A673 (cell line): ENCODE measurements around the gene SRCIN1. TPM values are rescaled to one million over a fixed set of nuclear protein-coding genes. Genes with fewer than 3 reads are reported as not detected.
"Not testable (repeated sequence)": the region's sequence is repeated elsewhere in the genome, so short reads cannot be mapped to it uniquely, and the experiment has no call there.

Experiments
- BruUV-seq: library from RNA; stranded (reverse); fragments of 400-500 nt; replicated peaks from 2 replicates; lab custom pipeline; 2021; lab: Mats Ljungman, UMichigan
- CTCF ChIA-PET: fragments of 300-600 bp; sonication (Branson Sonifier 250); formaldehyde crosslinking; loops from one replicate; lab custom pipeline; 2022; ENCODE audit warnings: antibody characterized with exemption; lab: Charles Lee
- POLR2A ChIA-PET: fragments of 300-600 bp; sonication (Branson Sonifier 250); formaldehyde crosslinking; loops from one replicate; lab custom pipeline; 2022; ENCODE audit warnings: antibody characterized with exemption; ENCODE audit not compliant: low non-redundant PET; lab: Charles Lee
- DNase-seq: peaks from one replicate; pipeline ENCODE4 v3.0.0-alpha.2; 2015; ENCODE audit warnings: low spot score
- H3K27ac ChIP-seq: fragments of 200-600 bp; sonication (generic); 2 replicates; pipeline ENCODE4 v1.5.1; 2016; ENCODE audit warnings: mixed run types, low read depth, mild to moderate bottlenecking, mixed read lengths, antibody characterized with exemption, low read length; ENCODE audit not compliant: poor library complexity, severe bottlenecking
- H3K27me3 ChIP-seq: fragments of 200-600 bp; sonication (generic); replicated peaks from 2 replicates; pipeline ENCODE4 v1.6.1; 2017; ENCODE audit warnings: mixed run types, low read depth, mild to moderate bottlenecking, mixed read lengths, antibody characterized with exemption, low read length; ENCODE audit not compliant: insufficient read depth, poor library complexity
- H3K36me3 ChIP-seq: fragments of 200-600 bp; sonication (generic); 2 replicates; pipeline ENCODE4 v1.6.1; 2016; ENCODE audit warnings: mixed run types, mild to moderate bottlenecking, mixed read lengths, antibody characterized with exemption, low read length; ENCODE audit not compliant: insufficient read depth, poor library complexity, severe bottlenecking
- H3K4me1 ChIP-seq: fragments of 200-600 bp; sonication (generic); 2 replicates; pipeline ENCODE4 v1.6.1; 2017; ENCODE audit warnings: mixed run types, mild to moderate bottlenecking, mixed read lengths, antibody characterized with exemption, low read length; ENCODE audit not compliant: insufficient read depth, poor library complexity, severe bottlenecking
- H3K4me3 ChIP-seq: fragments of 200-600 bp; sonication (generic); 2 replicates; pipeline ENCODE4 v1.5.1; 2016; ENCODE audit warnings: low read depth, mixed run types, mild to moderate bottlenecking, mixed read lengths, low read length; ENCODE audit not compliant: poor library complexity, severe bottlenecking
- H3K9me3 ChIP-seq: fragments of 200-600 bp; sonication (generic); 2 replicates; pipeline ENCODE4 v1.6.1; 2016; ENCODE audit warnings: mixed run types, low read depth, mild to moderate bottlenecking, mixed read lengths, antibody characterized with exemption, low read length; ENCODE audit not compliant: poor library complexity, severe bottlenecking
- EZH2 ChIP-seq: fragments of 200-600 bp; sonication (generic); IDR thresholded peaks from 2 replicates; pipeline ENCODE4 v1.6.1; 2017; ENCODE audit warnings: borderline replicate concordance, low read depth, mild to moderate bottlenecking, mixed read lengths, antibody characterized with exemption, low read length; ENCODE audit not compliant: poor library complexity, severe bottlenecking
- intact Hi-C: fragments of 100-400 bp; cut with micrococcal nuclease; formaldehyde crosslinking; loops from one replicate; pipeline ENCODE4 v1.10.0; 2022; ENCODE audit not compliant: unreplicated experiment
- total RNA-seq: library from RNA; stranded (reverse); gene quantifications from 2 replicates; pipeline ENCODE4 v1.2.3, GENCODE V29; 2021
- TF ChIP-seq, protein P1 (sequence below): fragments of 300-800, 200-600 bp; sonication (generic); conservative IDR thresholded peaks from 2 replicates; pipeline ENCODE4 v1.5.1; 2017; ENCODE audit warnings: low read depth, mild to moderate bottlenecking, antibody characterized with exemption, low read length, moderate library complexity, mixed read lengths

Gene SRCIN1
- total RNA-seq, 1 experiment from 2014 or later = 1.6 TPM

DNA sequence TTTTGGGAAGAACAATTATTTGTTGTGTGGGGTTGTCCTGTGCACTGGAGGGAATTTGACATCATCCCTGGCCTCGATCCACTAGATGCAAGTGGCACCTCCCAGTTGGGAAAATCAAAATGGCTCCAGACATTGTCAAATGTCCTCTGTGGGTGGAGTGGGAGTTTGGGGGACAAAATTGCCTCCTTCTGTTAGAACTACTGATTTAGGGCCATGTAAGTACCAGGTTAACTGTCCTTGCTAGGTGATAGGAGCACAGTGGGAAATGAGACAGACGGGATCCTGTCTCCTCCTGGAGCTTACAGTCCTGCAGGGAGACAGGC is 120.6 kb downstream of the SRCIN1 start:
- intact Hi-C loops = loop anchor here (5.0 kb wide), 1 partner anchor 63 kb away; no protein-coding TSS in a partner anchor
- TF ChIP-seq, protein P1, sequence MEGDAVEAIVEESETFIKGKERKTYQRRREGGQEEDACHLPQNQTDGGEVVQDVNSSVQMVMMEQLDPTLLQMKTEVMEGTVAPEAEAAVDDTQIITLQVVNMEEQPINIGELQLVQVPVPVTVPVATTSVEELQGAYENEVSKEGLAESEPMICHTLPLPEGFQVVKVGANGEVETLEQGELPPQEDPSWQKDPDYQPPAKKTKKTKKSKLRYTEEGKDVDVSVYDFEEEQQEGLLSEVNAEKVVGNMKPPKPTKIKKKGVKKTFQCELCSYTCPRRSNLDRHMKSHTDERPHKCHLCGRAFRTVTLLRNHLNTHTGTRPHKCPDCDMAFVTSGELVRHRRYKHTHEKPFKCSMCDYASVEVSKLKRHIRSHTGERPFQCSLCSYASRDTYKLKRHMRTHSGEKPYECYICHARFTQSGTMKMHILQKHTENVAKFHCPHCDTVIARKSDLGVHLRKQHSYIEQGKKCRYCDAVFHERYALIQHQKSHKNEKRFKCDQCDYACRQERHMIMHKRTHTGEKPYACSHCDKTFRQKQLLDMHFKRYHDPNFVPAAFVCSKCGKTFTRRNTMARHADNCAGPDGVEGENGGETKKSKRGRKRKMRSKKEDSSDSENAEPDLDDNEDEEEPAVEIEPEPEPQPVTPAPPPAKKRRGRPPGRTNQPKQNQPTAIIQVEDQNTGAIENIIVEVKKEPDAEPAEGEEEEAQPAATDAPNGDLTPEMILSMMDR = no peak
- TF ChIP-seq EZH2 = no peak
- no peak overlapping the region for H3K27ac ChIP-seq
- no peak overlapping the region for H3K4me3 ChIP-seq
- no peaks in the 10 kb centered on the region for H3K9me3 ChIP-seq
- ChIA-PET POLR2A (no interaction called here), CTCF (no interaction called here)
- DNase-seq = no peak
- no peaks in the 10 kb centered on the region for H3K36me3 ChIP-seq
- BruUV-seq = no TSS peak
- no peaks in the 10 kb centered on the region for H3K4me1 ChIP-seq
- H3K27me3 ChIP-seq = no peaks in the 10 kb centered on the region

GRCh38 chr17:38484242-38485145 is 121.3 kb downstream of the SRCIN1 start:
- H3K4me1 ChIP-seq, H3K27ac ChIP-seq, H3K36me3 ChIP-seq, H3K4me3 ChIP-seq, POLR2A ChIA-PET, CTCF ChIA-PET, H3K9me3 ChIP-seq, H3K27me3 ChIP-seq, BruUV-seq: not testable (repeated sequence)
- intact Hi-C loops = loop anchor here (5.0 kb wide), 2 partner anchors 37 to 62 kb away; no protein-coding TSS in a partner anchor
- peak; percentile 64 for DNase-seq
- TF ChIP-seq, protein P1 = peak; percentile 64

DNA sequence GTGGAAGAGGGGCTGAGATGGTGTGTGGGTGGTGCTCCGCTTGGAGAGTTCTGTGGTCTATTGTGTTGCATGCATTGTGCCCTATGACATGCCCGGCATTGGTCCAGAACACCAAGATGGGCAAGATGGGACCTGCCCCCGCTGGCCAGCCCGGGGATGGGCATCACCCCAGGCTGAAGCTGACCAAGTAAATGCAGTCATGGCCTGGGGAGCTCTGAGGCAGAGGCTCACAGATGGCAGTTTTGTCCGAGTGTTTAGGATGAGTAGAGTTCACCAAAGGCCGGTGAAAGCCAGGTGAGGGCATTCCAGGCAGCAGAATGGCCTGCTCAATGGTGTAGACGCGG is 123.1 kb downstream of the SRCIN1 start:
- H3K27ac ChIP-seq, CTCF ChIA-PET, H3K4me3 ChIP-seq, H3K9me3 ChIP-seq, POLR2A ChIA-PET, BruUV-seq, H3K4me1 ChIP-seq, H3K36me3 ChIP-seq, DNase-seq, H3K27me3 ChIP-seq: not testable (repeated sequence)
- intact Hi-C loops = loop anchor here (5.0 kb wide), 1 partner anchor 35 kb away; no protein-coding TSS in a partner anchor

GRCh38 chr17:38482039-38482699 is 123.6 kb downstream of the SRCIN1 start:
- CTCF ChIA-PET, H3K4me1 ChIP-seq, BruUV-seq, H3K4me3 ChIP-seq, POLR2A ChIA-PET, H3K27me3 ChIP-seq, H3K36me3 ChIP-seq, H3K9me3 ChIP-seq, H3K27ac ChIP-seq, DNase-seq: not testable (repeated sequence)
- intact Hi-C loops = loop anchor here (5.0 kb wide), 1 partner anchor 35 kb away; no protein-coding TSS in a partner anchor

Other genes with a start within 250 kb of the SRCIN1 start
- gene ARHGAP23, start 177.5 kb downstream of the SRCIN1 start, total RNA-seq = 19.0 and 24.9 TPM in 2 replicates
- 4.0 and 5.9 TPM in 2 replicates for gene EPOP, start 69.0 kb upstream of the SRCIN1 start, total RNA-seq
- 41.4 and 59.5 TPM in 2 replicates for gene MLLT6, start 99.3 kb upstream of the SRCIN1 start, total RNA-seq
- gene CISD3, start 124.4 kb upstream of the SRCIN1 start, total RNA-seq = 6.6 and 8.5 TPM in 2 replicates
- gene PCGF2, start 142.4 kb upstream of the SRCIN1 start, total RNA-seq = 34.4 and 42.0 TPM in 2 replicates
- 217 and 232 TPM in 2 replicates for gene PSMB3, start 146.8 kb upstream of the SRCIN1 start, total RNA-seq
- gene PIP4K2B, start 193.6 kb upstream of the SRCIN1 start, total RNA-seq = 28.0 and 35.7 TPM in 2 replicates
- 13.5 and 14.1 TPM in 2 replicates for gene CWC25, start 219.4 kb upstream of the SRCIN1 start, total RNA-seq
- gene RPL23, start 247.8 kb upstream of the SRCIN1 start, total RNA-seq = 764 and 879 TPM in 2 replicates